DND-41 (cell line): ENCODE data around the gene FXYD2.

Experiments used
- CTCF ChIP-seq: IDR thresholded peaks from 2 replicates; pipeline ENCODE4 v1.5.1; 2012; ENCODE audit warnings: borderline replicate concordance, low read length, moderate library complexity, mild to moderate bottlenecking; ENCODE audit not compliant: poor library complexity, severe bottlenecking; ENCODE audit errors: extremely low read depth
- EZH2 ChIP-seq: IDR thresholded peaks from 3 replicates; pipeline ENCODE4 v1.6.1; 2012; ENCODE audit warnings: borderline replicate concordance, low read depth, mild to moderate bottlenecking, moderate library complexity, low read length, inconsistent platforms; ENCODE audit not compliant: severe bottlenecking

GRCh38 chr11:117873828-117874125 lies 49.2 kb upstream of the FXYD2 start:
- TF ChIP-seq EZH2 (no peak), CTCF (no peak)
